ENCODE data around the gene FCGR3B. TPM values are rescaled to one million over a fixed set of nuclear protein-coding genes. Genes with fewer than 3 reads are reported as not detected.

FCGR3B gene
- total RNA-seq, 2 donors from 2014 or later, result 2.7 to 4.6 TPM

Other genes with a start within 250 kb of the FCGR3B start
- 100 to 1,000 TPM; 113 to 169 TPM for gene FCGR2A, start 125.7 kb downstream of the FCGR3B start, total RNA-seq
- 10 to 100 TPM in 1 of 2 donors, 1 to 10 TPM in 1; 7.7 to 11.9 TPM for gene HSPA6, start 106.6 kb downstream of the FCGR3B start, total RNA-seq
- gene FCGR3A, start 81.4 kb downstream of the FCGR3B start, total RNA-seq, result 10 to 100 TPM; 41.2 to 46.8 TPM
- gene FCGR2B, start 32.0 kb upstream of the FCGR3B start, total RNA-seq, result 10 to 100 TPM; 20.2 to 65.9 TPM
- not detected for gene FCRLA, start 76.1 kb upstream of the FCGR3B start, total RNA-seq
- gene FCRLB, start 90.4 kb upstream of the FCGR3B start, total RNA-seq, result under 1 TPM in 1 of 2 donors, not detected in 1; 0.68 TPM
- 10 to 100 TPM; 17.3 to 27.9 TPM for gene DUSP12, start 118.6 kb upstream of the FCGR3B start, total RNA-seq
- 10 to 100 TPM; 26.9 to 37.6 TPM for gene ATF6, start 135.1 kb upstream of the FCGR3B start, total RNA-seq

Measured in thoracic aorta (tissue), 2 donors.